LNCaP clone FGC (cell line): ENCODE measurements around the gene EPC2.
"Not testable (repeated sequence)": the region's sequence is repeated elsewhere in the genome, so short reads cannot be mapped to it uniquely, and the experiment has no call there.

Source experiments
- DNase-seq: peaks from one replicate; pipeline ENCODE4 v3.0.0-alpha.2; 2011; ENCODE audit warnings: low read depth
- H3K4me3 ChIP-seq: 2 replicates; pipeline ENCODE4 v1.5.1; 2011; ENCODE audit warnings: mild to moderate bottlenecking, low read depth, low read length, control low read depth
- TF ChIP-seq, protein P1 (sequence below): IDR thresholded peaks from 2 replicates; pipeline ENCODE4 v1.5.1; 2012; ENCODE audit warnings: mild to moderate bottlenecking; ENCODE audit not compliant: control insufficient read depth, insufficient read depth; ENCODE audit errors: extremely low read depth

Gene EPC2

DNA sequence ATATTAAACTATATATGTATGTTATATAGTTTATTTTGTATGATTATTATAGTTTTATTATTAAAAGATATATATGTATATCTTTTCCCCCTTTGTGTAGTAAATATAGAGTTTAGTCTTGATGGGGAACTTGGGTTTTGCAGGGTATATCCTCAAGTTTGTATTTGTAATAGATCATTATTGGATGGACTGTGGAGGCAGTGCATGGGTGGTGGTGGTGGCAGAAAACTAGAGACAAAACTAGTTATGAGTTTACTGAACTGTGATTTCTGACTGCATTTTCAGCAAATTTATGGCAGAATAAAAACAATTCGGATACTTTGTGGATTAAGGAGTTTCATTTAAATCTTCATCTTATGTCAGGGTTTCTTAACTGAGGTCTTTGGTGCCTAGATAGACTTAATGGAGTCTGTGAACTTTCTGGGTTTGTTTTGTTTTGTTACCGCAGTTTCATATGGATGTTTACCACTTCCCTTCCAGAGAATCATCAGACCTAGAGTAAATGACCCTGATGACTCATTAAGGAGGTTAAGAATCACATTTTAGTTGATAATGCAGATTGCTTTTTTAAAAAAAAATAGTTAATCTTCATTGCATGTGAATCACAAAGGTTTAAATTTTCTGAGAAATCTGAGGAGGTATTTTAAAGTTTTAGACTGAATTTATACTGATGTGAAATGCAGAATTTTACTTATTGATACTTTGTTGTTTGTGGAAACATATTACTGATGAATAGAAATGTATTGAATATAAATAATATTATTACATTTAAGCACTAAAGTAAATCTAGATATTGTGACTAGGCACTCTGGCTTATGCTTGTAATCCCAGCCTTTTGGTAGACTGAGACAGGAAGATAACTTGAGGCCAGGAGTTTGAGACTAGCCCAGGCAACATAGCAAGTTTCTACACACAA, 14.5 kb downstream of the EPC2 start:
- TF ChIP-seq, protein P1, sequence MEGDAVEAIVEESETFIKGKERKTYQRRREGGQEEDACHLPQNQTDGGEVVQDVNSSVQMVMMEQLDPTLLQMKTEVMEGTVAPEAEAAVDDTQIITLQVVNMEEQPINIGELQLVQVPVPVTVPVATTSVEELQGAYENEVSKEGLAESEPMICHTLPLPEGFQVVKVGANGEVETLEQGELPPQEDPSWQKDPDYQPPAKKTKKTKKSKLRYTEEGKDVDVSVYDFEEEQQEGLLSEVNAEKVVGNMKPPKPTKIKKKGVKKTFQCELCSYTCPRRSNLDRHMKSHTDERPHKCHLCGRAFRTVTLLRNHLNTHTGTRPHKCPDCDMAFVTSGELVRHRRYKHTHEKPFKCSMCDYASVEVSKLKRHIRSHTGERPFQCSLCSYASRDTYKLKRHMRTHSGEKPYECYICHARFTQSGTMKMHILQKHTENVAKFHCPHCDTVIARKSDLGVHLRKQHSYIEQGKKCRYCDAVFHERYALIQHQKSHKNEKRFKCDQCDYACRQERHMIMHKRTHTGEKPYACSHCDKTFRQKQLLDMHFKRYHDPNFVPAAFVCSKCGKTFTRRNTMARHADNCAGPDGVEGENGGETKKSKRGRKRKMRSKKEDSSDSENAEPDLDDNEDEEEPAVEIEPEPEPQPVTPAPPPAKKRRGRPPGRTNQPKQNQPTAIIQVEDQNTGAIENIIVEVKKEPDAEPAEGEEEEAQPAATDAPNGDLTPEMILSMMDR, result no peak
- DNase-seq, result no peak
- no peak overlapping the region for H3K4me3 ChIP-seq

DNA sequence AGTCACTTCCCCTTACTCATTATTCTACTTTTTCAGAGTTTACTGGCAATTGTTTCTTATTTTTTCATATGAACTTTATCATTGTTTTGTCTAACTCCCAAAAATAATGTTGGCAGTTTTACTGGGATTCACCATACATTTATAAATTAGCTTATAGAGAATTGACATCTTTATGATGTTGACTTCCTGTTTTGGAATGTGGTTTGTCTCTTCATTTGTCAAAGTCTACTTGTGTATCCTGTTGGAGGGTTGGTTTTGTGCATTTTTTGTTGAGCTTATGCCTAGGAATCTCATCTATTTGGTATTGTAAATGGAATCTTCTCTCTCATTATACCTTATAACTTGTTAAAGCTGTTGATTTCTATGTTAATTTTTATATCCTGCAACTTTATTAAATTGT, 16.4 kb downstream of the EPC2 start:
- DNase-seq, result no peak
- no peak overlapping the region for H3K4me3 ChIP-seq
- TF ChIP-seq, protein P1, result no peak

DNA sequence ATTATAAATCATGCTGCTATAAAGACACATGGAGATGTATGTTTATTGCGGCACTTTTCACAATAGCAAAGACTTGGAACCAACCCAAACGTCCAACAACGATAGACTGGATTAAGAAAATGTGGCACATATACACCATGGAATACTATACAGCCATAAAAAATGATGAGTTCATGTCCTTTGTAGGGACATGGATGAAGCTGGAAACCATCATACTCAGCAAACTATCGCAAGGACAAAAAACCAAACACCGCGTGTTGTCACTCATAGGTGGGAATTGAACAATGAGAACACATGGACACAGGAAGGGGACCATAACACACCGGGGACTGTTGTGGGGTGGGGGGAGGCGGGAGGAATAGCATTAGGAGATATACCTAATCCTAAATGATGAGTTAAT, 17.8 kb downstream of the EPC2 start:
- H3K4me3 ChIP-seq, DNase-seq: not testable (repeated sequence)

DNA sequence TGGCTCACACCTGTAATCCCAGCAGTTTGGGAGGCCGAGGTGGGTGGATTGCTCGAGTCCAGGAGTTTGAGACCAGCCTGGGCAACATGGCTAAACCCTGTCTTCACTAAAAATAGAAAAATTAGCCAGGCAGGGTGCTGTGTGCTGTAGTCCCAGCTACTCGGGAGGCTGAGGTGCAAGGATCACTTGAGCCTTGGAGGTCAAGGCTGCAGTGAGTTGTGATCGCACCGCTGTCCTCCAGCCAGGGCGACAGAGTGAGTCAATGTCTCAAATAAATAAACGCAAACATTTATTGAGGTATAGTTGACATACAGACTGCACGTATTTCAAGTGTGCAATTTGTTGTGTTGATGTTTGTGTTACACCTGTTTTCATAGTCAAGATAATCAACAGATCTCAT, 19.7 kb downstream of the EPC2 start:
- DNase-seq, result no peak
- H3K4me3 ChIP-seq, result no peak overlapping the region
- TF ChIP-seq, protein P1, result no peak

DNA sequence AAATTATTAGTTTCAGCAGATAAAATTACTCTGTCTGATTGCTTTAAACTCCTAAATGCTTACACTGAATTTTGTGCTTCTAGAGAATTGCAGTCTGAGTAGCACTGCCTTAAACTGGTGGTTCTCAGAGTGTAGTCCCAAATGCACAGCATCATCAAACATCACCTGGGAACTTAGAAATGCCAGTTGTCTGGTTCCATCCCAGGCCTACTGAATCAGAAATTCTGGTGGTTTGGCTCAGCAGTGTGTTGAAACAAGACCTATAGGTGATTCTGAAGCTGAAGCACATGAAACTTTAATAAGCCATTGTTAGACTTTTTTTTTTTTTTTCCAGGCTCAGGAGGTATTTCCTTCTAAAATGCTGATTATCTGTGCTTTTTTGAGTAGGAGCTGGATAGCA, 22.0 kb downstream of the EPC2 start:
- no peak for DNase-seq
- no peak overlapping the region for H3K4me3 ChIP-seq
- TF ChIP-seq, protein P1, result no peak

DNA sequence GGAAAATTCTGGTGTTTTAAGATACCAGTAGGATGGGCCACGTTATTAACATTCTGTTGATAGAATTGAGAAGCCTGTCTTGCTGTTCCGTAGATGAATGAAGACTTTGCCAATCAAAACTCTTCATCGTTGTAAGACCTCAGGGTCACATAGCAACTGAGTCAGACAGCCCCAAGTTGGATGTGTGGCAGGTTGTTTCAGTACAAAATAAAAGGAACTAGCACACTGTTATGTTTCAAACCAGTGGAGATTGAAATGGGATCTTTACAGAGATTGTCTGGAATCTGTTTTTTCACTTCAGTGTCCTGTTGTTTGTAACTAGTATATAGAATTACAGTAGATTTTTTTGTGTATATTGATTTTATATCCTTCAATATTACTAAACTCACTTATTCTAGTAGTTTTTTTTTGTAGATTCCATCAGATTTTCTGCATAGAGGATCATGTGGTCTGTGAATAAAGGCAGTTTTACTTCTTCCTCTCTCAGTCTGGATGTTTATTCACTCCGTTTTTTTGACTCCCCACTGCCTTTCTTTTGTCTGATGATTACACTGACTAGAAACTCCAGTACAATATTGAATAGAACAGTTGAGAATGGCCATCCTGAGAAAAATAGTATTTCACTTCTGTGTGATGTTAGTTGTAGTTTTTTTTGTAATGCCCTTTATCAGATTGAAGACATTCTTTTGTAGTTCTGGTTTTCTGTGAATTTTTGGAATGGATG, 22.7 kb downstream of the EPC2 start:
- no peak for DNase-seq
- TF ChIP-seq, protein P1, result no peak
- no peak overlapping the region for H3K4me3 ChIP-seq

DNA sequence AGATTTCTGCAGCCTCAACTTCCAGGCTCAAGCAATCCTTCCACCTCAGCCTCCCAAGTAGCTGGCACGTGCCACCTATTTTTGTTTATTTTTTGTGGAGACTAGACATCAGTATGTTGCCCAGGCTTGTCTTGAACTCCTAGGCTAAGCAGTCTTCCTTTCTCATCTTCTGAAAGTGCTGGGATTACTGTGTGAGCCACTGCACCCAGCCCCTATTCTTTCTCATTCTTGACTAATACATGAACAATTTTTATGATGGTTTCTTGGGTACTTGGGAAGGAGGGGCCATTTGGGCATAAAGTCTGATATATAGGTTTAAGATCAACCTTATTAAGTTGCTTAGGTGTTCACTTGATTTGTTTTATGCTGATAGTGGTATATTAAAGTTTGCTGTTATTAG, 26.2 kb downstream of the EPC2 start:
- TF ChIP-seq, protein P1, result no peak
- DNase-seq, result no peak
- no peak overlapping the region for H3K4me3 ChIP-seq
